Uterus (tissue), 2 donors: ENCODE data around the gene POLK.

Experiments
- CTCF ChIP-seq, 4 experiments: fragments of 200-600 bp in 2 of 4; fragments of 450-650 bp in 2 of 4; sonication (generic) in 2 of 4; IDR thresholded peaks; one replicate each; pipeline ENCODE4 v1.5.1; 2016 to 2019; ENCODE audit warnings: antibody characterized with exemption in 4 of 4, mild to moderate bottlenecking in 2 of 4, moderate library complexity in 1 of 4
- POLR2A ChIP-seq, 2 donors: fragments of 450-650 bp; IDR thresholded peaks; one replicate each; pipeline ENCODE4 v1.6.1; 2016; ENCODE audit warnings: antibody characterized with exemption in 2 of 2, mild to moderate bottlenecking in 1 of 2, moderate library complexity in 1 of 2

DNA sequence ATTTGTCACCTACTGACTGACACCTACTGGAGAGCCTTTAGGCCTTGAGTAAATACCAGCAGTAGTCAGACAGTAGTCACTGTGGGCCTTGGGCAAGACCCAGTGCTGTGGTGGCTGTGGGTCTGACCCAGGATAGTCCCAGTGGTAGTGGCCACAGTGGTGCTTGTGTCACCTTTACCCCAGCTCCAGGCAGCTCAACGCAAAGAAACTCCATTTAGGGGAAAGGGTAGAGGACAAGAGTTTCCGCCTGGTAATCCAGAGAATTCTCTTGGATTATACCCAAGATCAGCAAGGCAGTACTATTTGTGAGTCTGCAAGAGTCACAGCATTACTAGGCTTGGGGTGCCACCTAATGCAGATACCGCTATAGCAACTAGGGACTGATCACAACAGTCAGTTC lies 29.2 kb upstream of the POLK start:
- TF ChIP-seq CTCF (IDR thresholded peaks at IDR 0.05) (no peak), POLR2A (IDR thresholded peaks at IDR 0.05) (no peak)
